HL-60 (cell line): ENCODE measurements around the gene WWOX.

Experiments used
- POLR2AphosphoS5 ChIP-seq: IDR thresholded peaks from 2 replicates; pipeline ENCODE4 v1.6.1; 2012; ENCODE audit warnings: low read depth
- SPI1 ChIP-seq: IDR thresholded peaks from 2 replicates; pipeline ENCODE4 v1.6.1; 2012; ENCODE audit warnings: low read depth, mild to moderate bottlenecking, borderline replicate concordance
- TF ChIP-seq, protein P1 (sequence below): IDR thresholded peaks from one replicate; pipeline ENCODE4 v1.5.1; 2011; ENCODE audit warnings: low read length, control low read depth, inconsistent platforms; ENCODE audit not compliant: insufficient read depth
- TF ChIP-seq, protein P2 (sequence below): IDR thresholded peaks from 2 replicates; pipeline ENCODE4 v1.6.1; 2012; ENCODE audit warnings: low read depth; ENCODE audit not compliant: insufficient replicate concordance

DNA sequence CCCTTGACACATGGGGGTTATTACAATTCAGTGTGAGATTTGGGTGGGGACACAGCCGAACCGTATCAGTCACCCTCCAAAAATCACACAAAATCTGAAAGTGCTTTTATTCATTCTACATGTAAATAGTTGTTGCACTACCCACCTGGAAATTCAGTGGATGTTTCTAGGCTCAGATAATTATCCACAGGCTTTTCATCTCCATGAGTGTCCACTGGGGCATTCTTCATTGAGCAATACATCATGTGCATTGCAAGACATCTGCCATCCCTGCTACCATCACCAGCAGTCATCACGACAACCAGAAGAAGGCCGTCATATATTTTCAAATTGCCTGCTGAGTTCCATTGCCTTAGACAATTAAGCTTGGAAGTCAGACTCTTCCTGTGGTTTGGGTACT is 330.8 kb downstream of the WWOX start:
- no peak for TF ChIP-seq SPI1
- TF ChIP-seq, protein P1, sequence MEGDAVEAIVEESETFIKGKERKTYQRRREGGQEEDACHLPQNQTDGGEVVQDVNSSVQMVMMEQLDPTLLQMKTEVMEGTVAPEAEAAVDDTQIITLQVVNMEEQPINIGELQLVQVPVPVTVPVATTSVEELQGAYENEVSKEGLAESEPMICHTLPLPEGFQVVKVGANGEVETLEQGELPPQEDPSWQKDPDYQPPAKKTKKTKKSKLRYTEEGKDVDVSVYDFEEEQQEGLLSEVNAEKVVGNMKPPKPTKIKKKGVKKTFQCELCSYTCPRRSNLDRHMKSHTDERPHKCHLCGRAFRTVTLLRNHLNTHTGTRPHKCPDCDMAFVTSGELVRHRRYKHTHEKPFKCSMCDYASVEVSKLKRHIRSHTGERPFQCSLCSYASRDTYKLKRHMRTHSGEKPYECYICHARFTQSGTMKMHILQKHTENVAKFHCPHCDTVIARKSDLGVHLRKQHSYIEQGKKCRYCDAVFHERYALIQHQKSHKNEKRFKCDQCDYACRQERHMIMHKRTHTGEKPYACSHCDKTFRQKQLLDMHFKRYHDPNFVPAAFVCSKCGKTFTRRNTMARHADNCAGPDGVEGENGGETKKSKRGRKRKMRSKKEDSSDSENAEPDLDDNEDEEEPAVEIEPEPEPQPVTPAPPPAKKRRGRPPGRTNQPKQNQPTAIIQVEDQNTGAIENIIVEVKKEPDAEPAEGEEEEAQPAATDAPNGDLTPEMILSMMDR = no peak
- TF ChIP-seq POLR2AphosphoS5 = no peak
- TF ChIP-seq, protein P2, sequence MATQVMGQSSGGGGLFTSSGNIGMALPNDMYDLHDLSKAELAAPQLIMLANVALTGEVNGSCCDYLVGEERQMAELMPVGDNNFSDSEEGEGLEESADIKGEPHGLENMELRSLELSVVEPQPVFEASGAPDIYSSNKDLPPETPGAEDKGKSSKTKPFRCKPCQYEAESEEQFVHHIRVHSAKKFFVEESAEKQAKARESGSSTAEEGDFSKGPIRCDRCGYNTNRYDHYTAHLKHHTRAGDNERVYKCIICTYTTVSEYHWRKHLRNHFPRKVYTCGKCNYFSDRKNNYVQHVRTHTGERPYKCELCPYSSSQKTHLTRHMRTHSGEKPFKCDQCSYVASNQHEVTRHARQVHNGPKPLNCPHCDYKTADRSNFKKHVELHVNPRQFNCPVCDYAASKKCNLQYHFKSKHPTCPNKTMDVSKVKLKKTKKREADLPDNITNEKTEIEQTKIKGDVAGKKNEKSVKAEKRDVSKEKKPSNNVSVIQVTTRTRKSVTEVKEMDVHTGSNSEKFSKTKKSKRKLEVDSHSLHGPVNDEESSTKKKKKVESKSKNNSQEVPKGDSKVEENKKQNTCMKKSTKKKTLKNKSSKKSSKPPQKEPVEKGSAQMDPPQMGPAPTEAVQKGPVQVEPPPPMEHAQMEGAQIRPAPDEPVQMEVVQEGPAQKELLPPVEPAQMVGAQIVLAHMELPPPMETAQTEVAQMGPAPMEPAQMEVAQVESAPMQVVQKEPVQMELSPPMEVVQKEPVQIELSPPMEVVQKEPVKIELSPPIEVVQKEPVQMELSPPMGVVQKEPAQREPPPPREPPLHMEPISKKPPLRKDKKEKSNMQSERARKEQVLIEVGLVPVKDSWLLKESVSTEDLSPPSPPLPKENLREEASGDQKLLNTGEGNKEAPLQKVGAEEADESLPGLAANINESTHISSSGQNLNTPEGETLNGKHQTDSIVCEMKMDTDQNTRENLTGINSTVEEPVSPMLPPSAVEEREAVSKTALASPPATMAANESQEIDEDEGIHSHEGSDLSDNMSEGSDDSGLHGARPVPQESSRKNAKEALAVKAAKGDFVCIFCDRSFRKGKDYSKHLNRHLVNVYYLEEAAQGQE = no peak
